ENCODE results near the gene MTHFD1.

MTHFD1 gene

GRCh38 chr14:64407329-64407728 is 19.2 kb downstream of the MTHFD1 start:
- no peak for DNase-seq (ENCODE audit: low read depth)

GRCh38 chr14:64409126-64409920 is 21.2 kb downstream of the MTHFD1 start:
- no peak for DNase-seq (ENCODE audit: low read depth)

GRCh38 chr14:64410084-64410774 is 22.1 kb downstream of the MTHFD1 start:
- DNase-seq (ENCODE audit: low read depth) = peak; percentile 87

GRCh38 chr14:64411001-64411400 is 22.8 kb downstream of the MTHFD1 start:
- no peak for DNase-seq (ENCODE audit: low read depth)

GRCh38 chr14:64412237-64412636 is 24.1 kb downstream of the MTHFD1 start:
- no peak for DNase-seq (ENCODE audit: low read depth)

- no peak for DNase-seq (ENCODE audit: low read depth)
These were observed 28.3 kb downstream of the MTHFD1 start for GRCh38 chr14:64416348-64416932.

- peak; percentile 60 for DNase-seq (ENCODE audit: low read depth)
These were observed 29.1 kb downstream of the MTHFD1 start for GRCh38 chr14:64417055-64417770.

- DNase-seq (ENCODE audit: low read depth) = no peak
These were observed 29.6 kb downstream of the MTHFD1 start for GRCh38 chr14:64417771-64418125.

GRCh38 chr14:64419003-64419402 is 30.9 kb downstream of the MTHFD1 start:
- DNase-seq (ENCODE audit: low read depth) = peak; percentile 34

GRCh38 chr14:64421166-64421565 is 33.0 kb downstream of the MTHFD1 start:
- DNase-seq (ENCODE audit: low read depth) = peak; percentile 65

GRCh38 chr14:64422005-64422404 is 33.9 kb downstream of the MTHFD1 start:
- DNase-seq (ENCODE audit: low read depth) = no peak

- no peak for DNase-seq (ENCODE audit: low read depth)
These were observed 34.6 kb downstream of the MTHFD1 start for GRCh38 chr14:64422756-64423155.

- DNase-seq (ENCODE audit: low read depth) = peak; percentile 32
These were observed 35.8 kb downstream of the MTHFD1 start for GRCh38 chr14:64423987-64424386.

- DNase-seq (ENCODE audit: low read depth) = peak; percentile 84
These were observed 46.4 kb downstream of the MTHFD1 start for GRCh38 chr14:64434528-64434927.

GRCh38 chr14:64438181-64438841 is 50.2 kb downstream of the MTHFD1 start:
- DNase-seq (ENCODE audit: low read depth) = peak; percentile 88

- no peak for DNase-seq (ENCODE audit: low read depth)
These were observed 51.0 kb downstream of the MTHFD1 start for GRCh38 chr14:64439141-64439540.

GRCh38 chr14:64440494-64440893 is 52.3 kb downstream of the MTHFD1 start:
- peak; percentile 35 for DNase-seq (ENCODE audit: low read depth)

GRCh38 chr14:64442300-64442988 is 54.3 kb downstream of the MTHFD1 start:
- no peak for DNase-seq (ENCODE audit: low read depth)

- DNase-seq (ENCODE audit: low read depth) = no peak
These were observed 56.0 kb downstream of the MTHFD1 start for GRCh38 chr14:64444140-64444539.

GRCh38 chr14:64444984-64445845 is 57.1 kb downstream of the MTHFD1 start:
- DNase-seq (ENCODE audit: low read depth) = peak; percentile 89
